Measurements from ENCODE around the gene C3orf52. TPM values are rescaled to one million over a fixed set of nuclear protein-coding genes. Genes with fewer than 3 reads are reported as not detected.

The C3orf52 gene
- total and polyA plus RNA-seq, 7 donors = 0.36 to 17.4 (median 2.2) TPM

GRCh38 chr3:112123548-112123947 is 37.4 kb downstream of the C3orf52 start:
- H3K4me3 ChIP-seq = no peak overlapping the region
- intact Hi-C loops (cut with DNase I) = no loop called here
- no peak overlapping the region for H3K27ac ChIP-seq
- no peaks in the 10 kb centered on the region for H3K27me3 ChIP-seq
- TF ChIP-seq POLR2AphosphoS5 (IDR thresholded peaks at IDR 0.05) = no peak
- H3K36me3 ChIP-seq = no peaks in the 10 kb centered on the region
- no peaks in the 10 kb centered on the region for H3K4me1 ChIP-seq
- 84 to 91% methylated on average over 2 of the region's 2 CpGs for WGBS, 2 donors
- DNase-seq = no peak
- H3K9me3 ChIP-seq = no peaks in the 10 kb centered on the region

DNA sequence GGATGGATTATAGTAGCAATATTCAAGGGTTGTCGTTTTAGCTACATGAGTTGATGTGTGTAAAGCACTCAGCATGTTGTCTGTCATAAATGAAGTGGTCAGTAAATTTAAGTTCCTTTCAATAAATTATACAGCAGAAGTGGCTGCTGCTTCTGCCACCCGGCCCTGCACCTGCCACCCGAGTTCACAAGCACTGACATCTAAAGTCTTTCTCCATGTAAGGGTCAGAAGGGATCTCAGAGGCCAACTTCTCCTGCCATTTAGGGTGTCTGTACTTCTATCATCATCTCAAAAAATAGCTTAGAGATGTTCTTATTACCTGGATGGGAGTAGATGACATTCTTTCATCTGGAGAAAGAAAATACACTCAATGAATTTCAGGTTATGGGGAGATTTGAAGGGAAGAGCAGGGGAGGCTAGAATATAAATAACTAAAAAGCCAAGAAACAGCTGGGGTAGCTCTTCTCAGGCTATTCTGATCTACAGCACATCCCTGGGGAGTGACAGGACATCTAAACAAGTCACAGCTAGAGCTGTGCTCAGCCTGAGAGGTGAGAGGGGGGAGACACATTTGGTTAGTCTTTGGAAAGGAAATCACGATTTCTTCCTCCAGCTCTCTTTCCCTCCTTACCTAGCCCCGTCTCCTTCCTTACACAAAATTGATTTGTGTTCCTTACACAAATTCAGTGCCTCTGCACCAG is 38.9 kb downstream of the C3orf52 start:
- DNase-seq = no peak
- no peak for TF ChIP-seq POLR2A (IDR thresholded peaks at IDR 0.05)
- no peak for TF ChIP-seq CTCF (IDR thresholded peaks at IDR 0.05)
- no peak for TF ChIP-seq POLR2AphosphoS5 (IDR thresholded peaks at IDR 0.05)
- no peak for TF ChIP-seq EP300 (IDR thresholded peaks at IDR 0.05)
- Histone ChIP-seq H3K27me3 (no peaks in the 10 kb centered on the region), H3K9me3 (no peaks in the 10 kb centered on the region), H3K4me3 (no peak overlapping the region), H3K36me3 (no peaks in the 10 kb centered on the region), H3K27ac (no peak overlapping the region), H3K4me1 (no peaks in the 10 kb centered on the region)
- intact Hi-C loops (cut with DNase I) = no loop called here
- 63 to 79% methylated on average over 5 of the region's 5 CpGs for WGBS, 2 donors

GRCh38 chr3:112126511-112126911 is 40.3 kb downstream of the C3orf52 start:
- WGBS, 2 donors = 33 to 43% methylated on average over 1 of the region's 1 CpG

DNA sequence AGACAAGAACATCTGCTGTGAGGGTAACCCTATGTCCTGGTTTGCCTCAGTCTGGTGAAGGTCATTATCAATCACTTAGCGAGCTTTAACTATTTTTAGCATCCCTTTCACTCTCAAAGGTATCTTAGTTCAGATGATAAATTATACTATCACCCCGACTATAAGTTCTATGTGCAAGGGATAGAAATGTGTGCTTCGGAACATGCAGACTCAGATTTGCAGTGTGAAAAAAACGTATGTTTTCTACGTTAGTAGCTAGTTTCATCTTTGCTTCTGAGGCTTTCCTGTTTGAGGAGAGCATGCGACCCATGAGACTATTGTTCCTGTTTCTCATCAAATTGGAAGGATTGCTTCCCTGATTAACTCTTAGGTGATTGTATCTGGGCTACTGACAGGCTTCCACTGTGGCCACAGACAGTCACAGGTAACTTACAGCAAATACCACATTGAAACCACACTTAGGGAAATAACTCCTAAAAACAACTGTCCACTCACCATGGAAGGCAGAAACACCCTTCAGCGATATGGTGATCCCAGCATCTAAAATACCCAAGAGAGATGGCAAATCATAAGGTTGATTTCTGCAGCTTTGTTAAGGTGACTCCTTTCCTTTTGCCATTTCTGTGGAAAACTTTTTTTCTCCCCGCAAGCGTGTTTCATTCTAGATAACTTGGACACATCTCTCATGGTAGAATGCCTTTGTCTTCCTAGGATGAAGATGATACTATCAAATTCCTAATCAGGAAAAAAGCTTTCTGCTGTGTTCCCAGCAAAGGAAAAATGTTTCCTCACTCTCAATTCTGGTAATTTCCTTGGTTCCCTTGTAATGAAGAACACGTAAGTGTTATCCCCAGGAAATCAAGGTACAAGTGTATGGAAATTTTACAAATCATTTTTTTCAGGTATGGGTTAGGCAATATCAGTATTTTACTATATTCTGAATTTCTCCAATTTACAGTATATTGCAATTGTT is 41.6 kb downstream of the C3orf52 start:
- Histone ChIP-seq H3K27ac (no peak overlapping the region), H3K36me3 (no peaks in the 10 kb centered on the region), H3K27me3 (no peaks in the 10 kb centered on the region), H3K4me1 (no peaks in the 10 kb centered on the region), H3K9me3 (no peaks in the 10 kb centered on the region), H3K4me3 (no peak overlapping the region)
- TF ChIP-seq EP300 (IDR thresholded peaks at IDR 0.05) (no peak), CTCF (IDR thresholded peaks at IDR 0.05) (no peak), POLR2A (IDR thresholded peaks at IDR 0.05) (no peak)
- WGBS, 2 donors = 59 to 86% methylated on average over 10 of the region's 10 CpGs
- intact Hi-C loops (cut with DNase I) = no loop called here
- DNase-seq = no peak

More at GRCh38 chr3:112126511-112126911, 40.3 kb downstream of the C3orf52 start:
- intact Hi-C loops (cut with DNase I) = no loop called here
- H3K36me3 ChIP-seq = no peaks in the 10 kb centered on the region
- H3K4me3 ChIP-seq = no peak overlapping the region
- H3K9me3 ChIP-seq = no peaks in the 10 kb centered on the region
- no peaks in the 10 kb centered on the region for H3K27me3 ChIP-seq
- DNase-seq = no peak
- H3K4me1 ChIP-seq = no peaks in the 10 kb centered on the region
- TF ChIP-seq POLR2AphosphoS5 (IDR thresholded peaks at IDR 0.05) (no peak), CTCF (IDR thresholded peaks at IDR 0.05) (no peak), EP300 (IDR thresholded peaks at IDR 0.05) (no peak), POLR2A (IDR thresholded peaks at IDR 0.05) (no peak)
- H3K27ac ChIP-seq = no peak overlapping the region
